Endothelial cell of umbilical vein (primary cell): ENCODE results near the gene APOB. TPM values are rescaled to one million over a fixed set of nuclear protein-coding genes. Genes with fewer than 3 reads are reported as not detected.

ENCODE experiments used
- BruUV-seq: library from RNA; stranded (reverse); fragments of 400-500 nt; replicated peaks from 2 replicates; lab custom pipeline; 2021; lab: Mats Ljungman, UMichigan
- CTCF ChIA-PET: fragments of 300-600, 350-600 bp; sonication (Branson Sonifier 250); formaldehyde crosslinking; loops from one replicate; lab custom pipeline; 2021; ENCODE audit warnings: antibody characterized with exemption, inconsistent platforms; lab: Charles Lee
- POLR2A ChIA-PET: fragments of 300-600, 350-600 bp; sonication (Branson Sonifier 250); formaldehyde crosslinking; loops from one replicate; lab custom pipeline; 2021; ENCODE audit warnings: antibody characterized with exemption, inconsistent platforms; lab: Charles Lee
- DNase-seq: peaks from one replicate; pipeline ENCODE4 v3.0.0-alpha.2; 2011; ENCODE audit warnings: low read depth, low spot score
- FAIRE-seq: peaks from 2 replicates; lab custom pipeline; 2011; peaks lifted over from hg19 to GRCh38; lab: Jason Lieb, UNC
- H2AFZ ChIP-seq: 2 replicates; pipeline ENCODE4 v1.6.0; 2012; ENCODE audit warnings: low read depth, low read length, control low read depth, inconsistent platforms
- H3K27ac ChIP-seq: 2 replicates; pipeline ENCODE4 v1.5.1; 2011; ENCODE audit warnings: low read depth, mild to moderate bottlenecking, control low read depth, low read length, moderate library complexity; ENCODE audit not compliant: insufficient read depth
- H3K27me3 ChIP-seq, 2 experiments: 2 replicates each; pipeline versions ENCODE4 v1.6.0 to v1.6.1; 2011; ENCODE audit warnings: low read length in 2 of 2, mixed read lengths in 1 of 2; ENCODE audit not compliant: control insufficient read depth in 2 of 2, insufficient read depth in 2 of 2
- H3K36me3 ChIP-seq, 2 experiments: 2 replicates in 1 of 2; 3 replicates in 1 of 2; pipeline ENCODE4 v1.5.1; 2011; ENCODE audit warnings: low read length in 2 of 2, mild to moderate bottlenecking in 1 of 2, moderate library complexity in 1 of 2; ENCODE audit not compliant: control insufficient read depth in 2 of 2, insufficient read depth in 2 of 2; ENCODE audit errors: extremely low read depth in 1 of 2
- H3K4me1 ChIP-seq: 3 replicates; pipeline ENCODE4 v1.5.1; 2011; ENCODE audit warnings: mild to moderate bottlenecking, low read length; ENCODE audit not compliant: control insufficient read depth, insufficient read depth; ENCODE audit errors: extremely low read depth
- H3K4me2 ChIP-seq: 2 replicates; pipeline ENCODE4 v1.6.1; 2011; ENCODE audit warnings: low read length, control low read depth, mixed read lengths; ENCODE audit not compliant: insufficient read depth
- H3K4me3 ChIP-seq, 3 experiments: fragments of 200-600 bp in 1 of 3; sonication (generic), shearing (Covaris generic) in 1 of 3; replicated peaks in 1 of 3; 2 replicates each; pipeline ENCODE4 v1.5.1; 2011 to 2016; ENCODE audit warnings: control low read depth in 3 of 3, low read length in 3 of 3, mild to moderate bottlenecking in 2 of 3, inconsistent platforms in 1 of 3, low read depth in 1 of 3, moderate library complexity in 1 of 3; ENCODE audit not compliant: insufficient read depth in 1 of 3
- H3K79me2 ChIP-seq: 2 replicates; pipeline ENCODE4 v1.6.0; 2012; ENCODE audit warnings: low read length, inconsistent platforms; ENCODE audit not compliant: control insufficient read depth, insufficient read depth
- H3K9ac ChIP-seq: replicated peaks from 2 replicates; pipeline ENCODE3; 2011; ENCODE audit warnings: low read length, control low read depth; ENCODE audit not compliant: insufficient read depth; ENCODE audit errors: extremely low read depth
- H3K9me1 ChIP-seq: replicated peaks from 3 replicates; pipeline ENCODE4 v1.6.0; 2011; ENCODE audit warnings: mild to moderate bottlenecking, low read length; ENCODE audit not compliant: control insufficient read depth, insufficient read depth; ENCODE audit errors: extremely low read depth
- H3K9me3 ChIP-seq: replicated peaks from 2 replicates; pipeline ENCODE4 v1.5.1; 2012; ENCODE audit warnings: low read length, inconsistent platforms; ENCODE audit not compliant: control insufficient read depth, insufficient read depth
- H4K20me1 ChIP-seq: replicated peaks from 2 replicates; pipeline ENCODE3; 2011; ENCODE audit warnings: mild to moderate bottlenecking, low read length; ENCODE audit not compliant: control insufficient read depth, insufficient read depth; ENCODE audit errors: extremely low read depth
- EZH2 ChIP-seq: IDR thresholded peaks from 2 replicates; pipeline ENCODE4 v1.6.1; 2012; ENCODE audit warnings: borderline replicate concordance, low read depth, mild to moderate bottlenecking, moderate library complexity, low read length, inconsistent platforms; ENCODE audit not compliant: severe bottlenecking
- FOS ChIP-seq: IDR thresholded peaks from 2 replicates; pipeline ENCODE4 v1.6.1; 2011; ENCODE audit warnings: mild to moderate bottlenecking, low read length, moderate library complexity, borderline replicate concordance; ENCODE audit not compliant: insufficient read depth
- GATA2 ChIP-seq: IDR thresholded peaks from 2 replicates; pipeline ENCODE4 v1.7.0; 2011; ENCODE audit warnings: low read depth, mild to moderate bottlenecking, moderate library complexity, mixed read lengths, low read length; ENCODE audit not compliant: insufficient read length, insufficient read depth
- JUN ChIP-seq: IDR thresholded peaks from 2 replicates; pipeline ENCODE4 v1.6.1; 2011; ENCODE audit warnings: borderline replicate concordance, low read depth; ENCODE audit not compliant: insufficient read length, insufficient read depth
- MYC ChIP-seq: IDR thresholded peaks from one replicate; pipeline ENCODE4 v1.6.1; 2011; ENCODE audit warnings: mild to moderate bottlenecking, low read depth, low read length
- POLR2A ChIP-seq: IDR thresholded peaks from 2 replicates; pipeline ENCODE4 v1.6.1; 2012; ENCODE audit warnings: low read depth, mild to moderate bottlenecking, control low read depth, low read length
- POLR2AphosphoS5 ChIP-seq: IDR thresholded peaks from 2 replicates; pipeline ENCODE4 v1.6.1; 2012; ENCODE audit warnings: low read depth, mild to moderate bottlenecking, control low read depth, low read length, moderate library complexity; ENCODE audit not compliant: insufficient read depth
- dilution Hi-C: fragments of 300-500 bp; cut with MboI; formaldehyde crosslinking; loops from one replicate; pipeline ENCODE4 v1.15.0; 2019; ENCODE audit warnings: low sequenced_read_pairs; ENCODE audit not compliant: extremely low pct_ligation_motif_present
- intact Hi-C: fragments of 100-400 bp; cut with micrococcal nuclease; formaldehyde crosslinking; loops from one replicate; pipeline ENCODE4 v1.10.0; 2022
- polyA plus RNA-seq, 4 experiments: library from polyadenylated mRNA; depleted of rRNA in 3 of 4; stranded (reverse) in 3 of 4; unstranded in 1 of 4; fragments of >200 nt; gene quantifications; 2 replicates each; pipeline versions ENCODE4 v1.2.1 to v1.2.3, GENCODE V29; 2011 to 2012; ENCODE audit warnings: missing spikeins in 1 of 4
- total RNA-seq: library from RNA; stranded (reverse); gene quantifications from 2 replicates; pipeline ENCODE4 v1.2.3, GENCODE V29; 2021
- TF ChIP-seq, protein P1 (sequence below), 2 donors: IDR thresholded peaks; 1 replicate in 1 of 2; 2 replicates in 1 of 2; pipeline ENCODE4 v1.5.1; 2011; ENCODE audit warnings: low read length in 2 of 2, mild to moderate bottlenecking in 2 of 2, moderate library complexity in 2 of 2, control low read depth in 1 of 2, inconsistent platforms in 1 of 2, low read depth in 1 of 2; ENCODE audit not compliant: insufficient read depth in 1 of 2; ENCODE audit errors: extremely low read depth in 1 of 2
- TF ChIP-seq, protein P2 (sequence below): IDR thresholded peaks from 2 replicates; pipeline ENCODE4 v1.6.1; 2011; ENCODE audit not compliant: insufficient read depth, insufficient read length

APOB gene
- total and polyA plus RNA-seq, 2 donors (not counting 3 experiments of a cell fraction or from before 2014, with no cell fraction given) = 0.07 to 0.09 TPM

DNA sequence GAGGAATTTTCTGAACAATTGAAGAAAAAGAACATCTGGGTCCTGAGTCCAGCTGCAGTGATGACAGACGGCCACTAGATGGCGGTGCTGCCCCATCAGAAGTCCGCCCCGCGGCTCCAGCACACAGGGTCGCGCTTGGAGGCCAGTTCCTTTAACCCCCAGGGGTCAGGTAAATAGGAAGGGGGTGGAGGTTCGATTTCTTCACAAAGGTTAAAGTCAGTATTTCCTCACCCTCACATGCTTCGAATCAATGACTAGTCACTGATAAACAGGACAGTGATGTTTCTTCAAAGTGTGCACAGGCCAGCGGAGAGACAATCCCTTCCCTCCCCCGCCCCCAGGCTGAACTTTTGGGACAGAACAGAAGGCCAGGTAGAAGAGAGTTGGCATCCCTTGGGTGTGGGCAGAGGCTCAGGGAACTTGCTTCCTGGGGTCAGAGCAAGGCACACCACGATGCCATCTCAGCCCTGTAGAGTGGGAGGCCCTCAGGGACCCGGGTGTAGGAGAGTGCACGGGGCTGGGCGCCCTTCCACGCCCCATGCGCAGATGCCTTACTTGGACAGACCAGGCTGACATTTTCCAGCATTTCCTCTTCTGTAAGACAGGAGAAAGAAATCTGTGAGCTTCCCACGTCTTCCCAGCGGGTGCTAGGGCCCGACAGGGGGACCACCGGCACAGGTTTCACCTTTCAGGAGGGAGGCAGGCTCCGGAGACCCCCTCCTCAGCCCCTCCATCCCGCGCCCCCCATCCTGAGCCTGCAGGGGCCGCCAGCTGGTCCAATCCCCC is 722 bp downstream of the APOB start:
- Histone ChIP-seq H3K4me3 (no peak overlapping the region), H3K4me2 (no peak overlapping the region), H2AFZ (no peak overlapping the region), H3K27ac (no peak overlapping the region), H3K9me3 (no peaks in the 10 kb centered on the region), H4K20me1 (no peaks in the 10 kb centered on the region), H3K27me3 (no peaks in the 10 kb centered on the region), H3K9ac (no peak overlapping the region), H3K36me3 (no peaks in the 10 kb centered on the region), H3K4me1 (no peaks in the 10 kb centered on the region), H3K9me1 (no peaks in the 10 kb centered on the region), H3K79me2 (no peaks in the 10 kb centered on the region)
- BruUV-seq = no TSS peak
- TF ChIP-seq, protein P1, sequence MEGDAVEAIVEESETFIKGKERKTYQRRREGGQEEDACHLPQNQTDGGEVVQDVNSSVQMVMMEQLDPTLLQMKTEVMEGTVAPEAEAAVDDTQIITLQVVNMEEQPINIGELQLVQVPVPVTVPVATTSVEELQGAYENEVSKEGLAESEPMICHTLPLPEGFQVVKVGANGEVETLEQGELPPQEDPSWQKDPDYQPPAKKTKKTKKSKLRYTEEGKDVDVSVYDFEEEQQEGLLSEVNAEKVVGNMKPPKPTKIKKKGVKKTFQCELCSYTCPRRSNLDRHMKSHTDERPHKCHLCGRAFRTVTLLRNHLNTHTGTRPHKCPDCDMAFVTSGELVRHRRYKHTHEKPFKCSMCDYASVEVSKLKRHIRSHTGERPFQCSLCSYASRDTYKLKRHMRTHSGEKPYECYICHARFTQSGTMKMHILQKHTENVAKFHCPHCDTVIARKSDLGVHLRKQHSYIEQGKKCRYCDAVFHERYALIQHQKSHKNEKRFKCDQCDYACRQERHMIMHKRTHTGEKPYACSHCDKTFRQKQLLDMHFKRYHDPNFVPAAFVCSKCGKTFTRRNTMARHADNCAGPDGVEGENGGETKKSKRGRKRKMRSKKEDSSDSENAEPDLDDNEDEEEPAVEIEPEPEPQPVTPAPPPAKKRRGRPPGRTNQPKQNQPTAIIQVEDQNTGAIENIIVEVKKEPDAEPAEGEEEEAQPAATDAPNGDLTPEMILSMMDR (IDR thresholded peaks at IDR 0.05; ENCODE audit: extremely low read depth in 1 of 2, insufficient read depth in 1 of 2, low read depth in 1 of 2, low read length in 2 of 2) = peak; percentile 91 to 92
- TF ChIP-seq GATA2 = no peak
- intact Hi-C loops (loop anchor here (1.0 to 10.0 kb wide), 5 partner anchors 75 to 382 kb away; no protein-coding TSS in a partner anchor), dilution Hi-C loops (no loop called here)
- ChIA-PET CTCF (interaction anchor here (0.8 to 5.9 kb wide), 11 partner anchors 10 to 381 kb away, joined by 3 to 125 read pairs (median 5); no protein-coding TSS in a partner anchor), POLR2A (no interaction called here)
- FAIRE-seq (peak; percentile 73), DNase-seq (peak; percentile 55)

DNA sequence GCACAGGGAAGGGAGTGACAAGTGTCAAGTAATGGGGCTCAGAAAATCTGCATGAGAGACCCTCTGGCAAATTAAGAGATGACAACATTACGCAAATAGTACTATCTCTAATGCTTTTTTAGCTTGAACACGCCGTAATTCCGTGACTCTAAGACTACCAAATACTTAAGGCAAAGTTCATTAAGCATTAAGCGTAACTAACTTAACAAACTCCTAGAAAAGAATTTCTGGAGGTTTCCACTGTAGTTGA is 1.2 kb downstream of the APOB start:
- no peak for FAIRE-seq
- Histone ChIP-seq H3K27me3 (no peaks in the 10 kb centered on the region), H3K4me3 (no peak overlapping the region)

More for the DNA sequence above, 1.2 kb downstream of the APOB start:
- H3K27ac ChIP-seq = no peak overlapping the region
- intact Hi-C loops = loop anchor here (10.0 kb wide), 1 partner anchor 212 kb away; no protein-coding TSS in a partner anchor
- ChIA-PET POLR2A (no interaction called here), CTCF (interaction anchor here (0.8 to 5.9 kb wide), 10 partner anchors 10 to 381 kb away, joined by 3 to 125 read pairs (median 5); no protein-coding TSS in a partner anchor)
- no peaks in the 10 kb centered on the region for H3K9me3 ChIP-seq
- no peaks in the 10 kb centered on the region for H3K9me1 ChIP-seq
- TF ChIP-seq, protein P1 (IDR thresholded peaks at IDR 0.05; ENCODE audit: extremely low read depth in 1 of 2, insufficient read depth in 1 of 2, low read depth in 1 of 2, low read length in 2 of 2) = no peak
- no peak for TF ChIP-seq POLR2A
- TF ChIP-seq GATA2 = no peak
- TF ChIP-seq POLR2AphosphoS5 = no peak
- TF ChIP-seq FOS = no peak
- TF ChIP-seq, protein P2, sequence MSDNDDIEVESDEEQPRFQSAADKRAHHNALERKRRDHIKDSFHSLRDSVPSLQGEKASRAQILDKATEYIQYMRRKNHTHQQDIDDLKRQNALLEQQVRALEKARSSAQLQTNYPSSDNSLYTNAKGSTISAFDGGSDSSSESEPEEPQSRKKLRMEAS = no peak
- no peak for TF ChIP-seq EZH2
- no peak for TF ChIP-seq JUN
- no peak for TF ChIP-seq MYC
- H3K9ac ChIP-seq = no peak overlapping the region
- no peak overlapping the region for H3K4me2 ChIP-seq
- H4K20me1 ChIP-seq = no peaks in the 10 kb centered on the region
- H3K36me3 ChIP-seq = no peaks in the 10 kb centered on the region
- no peak overlapping the region for H2AFZ ChIP-seq
- no peak for DNase-seq
- dilution Hi-C loops = no loop called here
- BruUV-seq = no TSS peak
- no peaks in the 10 kb centered on the region for H3K4me1 ChIP-seq
- no peaks in the 10 kb centered on the region for H3K79me2 ChIP-seq
